ENCODE measurements around the gene HUS1.
"Not testable (repeated sequence)": the region's sequence is repeated elsewhere in the genome, so short reads cannot be mapped to it uniquely, and the experiment has no call there.

The HUS1 gene

DNA sequence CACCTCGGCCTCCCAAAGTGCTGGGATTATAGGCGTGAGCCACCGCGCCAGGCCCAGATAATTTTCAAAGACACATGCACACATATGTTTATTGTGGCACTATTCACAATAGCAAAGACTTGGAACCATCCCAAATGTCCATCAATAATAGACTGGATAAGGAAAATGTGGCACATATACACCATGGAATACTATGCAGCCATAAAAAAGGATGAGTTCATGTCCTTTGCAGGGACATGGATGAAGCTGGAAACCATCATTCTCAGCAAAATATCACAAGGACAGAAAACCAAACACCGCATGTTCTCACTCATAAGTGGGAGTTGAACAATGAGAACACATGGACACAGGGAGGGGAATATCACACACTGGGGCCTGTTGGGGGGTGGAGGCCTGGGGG is 1.2 kb upstream of the HUS1 start:
- DNase-seq; intact Hi-C loops (cut with DNase I): not testable (repeated sequence)

DNA sequence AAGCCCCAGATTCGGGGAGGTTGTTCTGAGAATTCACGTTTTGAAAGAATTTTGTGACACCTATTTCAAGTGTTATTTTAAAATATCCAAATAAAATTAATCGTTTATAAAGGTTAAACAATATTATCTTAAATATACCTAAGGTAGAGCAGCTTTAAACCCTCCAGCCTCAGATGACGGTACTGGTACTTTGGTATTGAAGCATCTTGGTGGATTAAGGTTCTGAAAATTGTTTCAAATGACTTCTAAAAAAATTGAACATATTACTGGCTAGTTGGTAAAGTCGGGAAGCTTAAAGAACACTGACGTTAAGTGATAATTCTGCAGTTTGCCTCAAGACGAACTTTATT is 392 bp upstream of the HUS1 start:
- intact Hi-C loops (cut with DNase I), result loop anchor here (5.0 to 10.0 kb wide), 2 partner anchors 65 to 107 kb away; partner anchors contain the start of gene UPP1
- DNase-seq, result no peak

DNA sequence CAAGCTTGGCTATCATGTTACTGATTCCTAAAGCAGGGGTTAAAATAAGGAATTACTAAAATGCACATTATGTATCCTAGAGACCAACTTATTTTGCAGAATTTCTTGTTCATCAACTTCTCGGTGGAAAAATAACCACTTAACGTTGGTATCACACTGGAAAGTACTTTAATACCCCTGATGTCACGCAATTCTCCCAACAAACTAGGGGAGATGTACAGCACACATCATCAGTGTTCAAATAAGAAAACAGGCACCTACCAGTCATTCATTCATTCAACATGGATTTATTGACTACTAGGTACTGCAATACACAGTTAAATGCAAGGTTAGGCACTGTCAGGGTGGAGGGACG is 648 bp downstream of the HUS1 start:
- intact Hi-C loops (cut with DNase I), result loop anchor here (5.0 to 10.0 kb wide), 2 partner anchors 64 to 109 kb away; partner anchors contain the start of gene UPP1
- no peak for DNase-seq

DNA sequence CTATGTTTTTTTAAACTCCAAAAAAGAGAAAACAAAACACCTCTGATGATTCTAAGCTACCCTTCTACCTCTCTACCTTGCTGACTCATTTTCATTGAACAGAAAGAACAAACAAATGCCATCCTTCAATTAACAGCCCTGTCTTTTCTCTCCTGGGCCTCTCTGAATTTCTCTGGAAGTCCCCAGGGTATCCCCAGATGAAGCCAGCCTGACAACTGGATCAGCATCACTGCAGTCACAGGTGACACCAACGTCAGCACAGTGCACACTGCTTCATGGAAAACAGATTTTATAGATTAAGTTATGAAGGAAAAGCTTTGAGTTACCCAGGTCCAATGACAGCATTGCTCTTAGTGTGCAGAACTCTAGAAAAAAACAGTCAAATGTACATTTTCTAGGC is 5.7 kb downstream of the HUS1 start:
- intact Hi-C loops (cut with DNase I), result loop anchor here (10.0 kb wide), 1 partner anchor 59 kb away; no protein-coding TSS in a partner anchor
- no peak for DNase-seq

DNA sequence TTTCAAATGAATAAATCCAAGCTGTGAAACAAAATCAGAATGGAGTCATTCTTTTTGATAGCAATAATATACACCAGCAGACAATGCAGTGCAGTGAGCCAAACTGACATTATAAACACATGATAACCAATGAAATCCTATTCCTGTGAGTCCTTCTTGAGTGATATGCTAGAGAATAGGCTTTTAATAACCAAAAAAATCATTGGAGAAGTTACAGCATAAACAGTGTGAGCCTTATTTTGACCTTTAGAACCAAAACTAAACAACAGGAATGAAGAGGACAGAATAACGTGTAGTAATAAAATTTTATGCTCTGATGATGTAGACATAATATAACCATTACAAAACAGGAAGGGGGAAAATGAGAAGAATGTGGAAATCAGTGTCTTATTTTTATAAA is 8.7 kb downstream of the HUS1 start:
- no peak for DNase-seq
- intact Hi-C loops (cut with DNase I), result loop anchor here (10.0 kb wide), 1 partner anchor 56 kb away; no protein-coding TSS in a partner anchor

DNA sequence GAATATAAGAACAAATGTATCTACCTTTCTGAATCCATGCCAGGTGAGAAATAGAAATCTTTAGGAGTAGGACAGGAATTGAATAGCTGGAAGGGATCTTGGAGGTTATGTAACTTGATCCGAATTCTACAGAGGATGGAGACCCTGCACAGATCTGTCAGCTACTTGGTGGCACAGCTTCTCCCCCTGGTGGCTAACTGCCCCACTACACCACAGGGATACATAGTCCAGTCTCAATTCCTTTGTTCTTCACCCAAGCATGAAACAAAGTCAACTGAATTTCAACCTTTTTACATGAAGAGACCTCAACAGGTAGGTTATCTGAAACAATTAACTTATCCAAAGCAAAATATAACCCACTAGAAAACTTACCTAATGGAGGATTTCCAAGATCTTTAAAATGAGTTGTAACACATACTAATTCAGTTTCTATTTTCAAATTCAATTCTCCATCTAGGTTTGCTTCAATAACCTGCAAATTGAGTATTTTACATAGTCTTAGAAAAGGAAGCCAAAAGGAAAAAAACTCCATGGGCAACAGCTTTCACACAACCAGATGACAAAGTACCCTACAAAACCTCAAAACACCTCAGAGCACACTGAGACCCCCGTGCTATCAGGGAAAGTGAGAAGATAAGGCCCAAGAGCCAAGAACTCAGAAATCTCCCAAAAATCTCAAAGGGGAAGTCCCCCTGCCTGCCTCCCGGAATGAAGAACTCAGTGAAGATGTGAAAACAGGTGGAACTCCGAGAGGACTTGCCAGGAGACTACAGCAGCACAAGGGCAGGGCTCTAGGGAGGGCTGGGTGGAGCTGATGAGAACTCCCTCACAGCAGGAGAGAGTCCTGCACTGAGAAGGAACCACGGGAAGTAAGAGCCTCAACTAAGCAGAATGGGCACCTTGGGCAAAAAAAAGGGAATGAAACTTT is 10.3 kb downstream of the HUS1 start:
- intact Hi-C loops (cut with DNase I), result no loop called here
- peak; percentile 35 to 94 (median 72) for DNase-seq

DNA sequence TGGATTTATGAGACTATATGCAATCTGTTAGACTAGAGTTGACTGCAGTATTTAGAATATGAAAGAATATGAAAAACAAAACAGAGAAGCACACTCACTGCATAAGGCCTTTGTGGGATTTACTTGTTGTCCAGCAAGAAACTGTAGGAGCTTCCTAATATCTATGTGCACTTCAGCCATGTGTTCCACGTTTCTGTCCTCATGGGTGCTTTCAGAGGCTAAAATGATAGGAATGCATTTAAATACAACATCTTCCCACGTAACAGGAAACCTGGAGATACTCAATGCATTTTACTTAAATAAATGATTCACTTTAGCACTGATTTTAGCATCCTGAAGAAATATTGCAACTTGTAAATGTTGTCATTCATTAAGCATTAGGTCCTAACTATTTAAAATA is 11.7 kb downstream of the HUS1 start:
- no peak for DNase-seq
- intact Hi-C loops (cut with DNase I), result no loop called here

DNA sequence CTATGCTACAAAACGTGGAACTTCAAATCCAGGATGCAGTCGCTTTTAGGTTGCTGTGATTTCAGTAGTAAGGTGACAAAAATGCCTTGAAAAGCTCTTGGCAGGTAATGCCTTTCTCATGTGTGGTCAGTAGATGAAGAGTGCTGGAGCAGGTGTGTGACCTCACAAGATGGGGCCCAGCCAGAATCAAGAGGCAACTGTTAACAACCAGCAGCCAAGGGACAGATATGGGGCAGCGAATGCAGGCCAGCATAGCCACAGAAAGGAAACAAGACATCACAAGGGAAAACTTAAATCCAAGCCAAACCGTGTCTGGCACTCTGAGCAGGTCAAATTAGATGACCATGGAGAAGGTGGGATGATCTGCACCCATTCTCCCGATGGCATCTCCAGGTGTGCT is 12.3 kb downstream of the HUS1 start:
- DNase-seq, result no peak
- intact Hi-C loops (cut with DNase I), result no loop called here

DNA sequence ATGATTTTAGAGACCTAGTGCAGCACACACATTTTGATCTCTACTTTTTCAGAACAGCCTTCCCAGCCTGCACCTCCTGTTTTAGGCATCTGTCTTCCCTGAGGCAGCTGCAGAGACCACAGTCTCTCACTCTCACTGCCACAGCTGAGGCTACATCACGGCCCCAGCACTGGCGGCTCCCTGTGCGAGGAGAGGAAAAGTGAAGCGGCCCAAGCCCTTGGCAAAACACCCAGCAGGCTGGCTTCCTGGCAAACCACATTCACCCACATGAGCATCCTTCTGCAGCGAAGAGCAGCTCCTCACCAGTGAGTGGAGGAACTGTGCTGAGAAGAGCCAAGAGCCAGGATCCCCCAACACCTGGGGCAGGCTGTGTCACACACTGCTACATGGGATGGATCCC is 14.0 kb downstream of the HUS1 start:
- DNase-seq, result peak in 6 of 10 donors; percentile 16 to 90 (median 60)
- intact Hi-C loops (cut with DNase I), result no loop called here

DNA sequence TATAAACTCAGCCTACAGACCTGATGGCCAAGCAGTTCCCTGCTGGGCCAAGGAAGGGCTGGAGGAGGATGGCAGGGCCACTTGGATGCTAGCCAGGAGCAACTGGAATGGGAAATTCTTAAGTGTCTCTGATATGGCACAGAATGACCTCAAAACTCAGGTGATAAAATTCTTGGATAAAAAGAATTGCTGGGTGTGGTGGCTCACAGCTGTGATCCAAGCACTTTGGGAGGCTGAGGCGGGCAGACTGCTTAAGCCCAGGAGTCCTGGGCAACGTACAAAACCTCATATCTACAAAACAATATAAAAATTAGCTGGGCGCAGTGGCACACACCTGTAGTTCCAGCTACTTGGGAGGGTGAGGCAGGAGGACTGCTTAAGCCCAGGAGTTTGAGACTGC is 17.2 kb downstream of the HUS1 start:
- DNase-seq, result no peak
- intact Hi-C loops (cut with DNase I), result no loop called here

DNA sequence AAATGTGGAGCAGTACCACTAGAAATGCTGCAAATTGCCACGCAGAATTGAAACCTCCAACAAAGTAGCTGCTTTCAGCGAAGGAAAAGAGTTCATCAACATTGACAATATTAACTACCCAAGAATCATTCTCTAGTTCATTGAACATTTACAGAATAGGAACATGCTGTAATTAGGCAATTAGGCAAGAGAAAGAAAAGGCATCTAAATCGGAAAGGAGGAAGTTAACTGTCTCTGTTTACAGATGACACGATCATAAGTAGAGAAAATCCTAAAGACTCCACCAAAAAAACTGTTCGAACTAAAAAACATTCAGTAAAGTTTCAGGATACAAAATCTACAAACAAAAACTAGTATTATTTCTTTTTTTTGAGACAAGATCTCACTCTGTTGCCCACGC is 22.3 kb downstream of the HUS1 start:
- no peak for DNase-seq
- intact Hi-C loops (cut with DNase I), result no loop called here

DNA sequence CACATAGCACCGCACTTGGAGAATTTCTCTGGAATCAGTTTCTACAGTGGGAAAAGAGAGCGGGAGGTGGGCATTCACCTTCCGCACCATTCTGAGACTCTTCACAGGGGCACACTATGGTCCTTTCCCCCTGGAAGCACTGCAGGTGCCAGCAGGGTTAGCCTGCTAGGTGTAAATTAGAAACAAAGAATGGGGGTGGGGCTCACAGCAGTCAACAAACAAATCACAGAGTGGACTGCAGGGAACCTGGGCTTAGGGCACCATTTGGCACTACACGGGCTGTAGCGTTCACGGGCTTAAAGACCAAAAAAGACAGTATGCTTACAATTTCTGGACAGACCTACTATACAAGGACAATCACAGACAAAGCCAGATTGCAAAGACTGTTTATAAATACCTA is 23.2 kb downstream of the HUS1 start:
- intact Hi-C loops (cut with DNase I), result no loop called here
- no peak for DNase-seq

DNA sequence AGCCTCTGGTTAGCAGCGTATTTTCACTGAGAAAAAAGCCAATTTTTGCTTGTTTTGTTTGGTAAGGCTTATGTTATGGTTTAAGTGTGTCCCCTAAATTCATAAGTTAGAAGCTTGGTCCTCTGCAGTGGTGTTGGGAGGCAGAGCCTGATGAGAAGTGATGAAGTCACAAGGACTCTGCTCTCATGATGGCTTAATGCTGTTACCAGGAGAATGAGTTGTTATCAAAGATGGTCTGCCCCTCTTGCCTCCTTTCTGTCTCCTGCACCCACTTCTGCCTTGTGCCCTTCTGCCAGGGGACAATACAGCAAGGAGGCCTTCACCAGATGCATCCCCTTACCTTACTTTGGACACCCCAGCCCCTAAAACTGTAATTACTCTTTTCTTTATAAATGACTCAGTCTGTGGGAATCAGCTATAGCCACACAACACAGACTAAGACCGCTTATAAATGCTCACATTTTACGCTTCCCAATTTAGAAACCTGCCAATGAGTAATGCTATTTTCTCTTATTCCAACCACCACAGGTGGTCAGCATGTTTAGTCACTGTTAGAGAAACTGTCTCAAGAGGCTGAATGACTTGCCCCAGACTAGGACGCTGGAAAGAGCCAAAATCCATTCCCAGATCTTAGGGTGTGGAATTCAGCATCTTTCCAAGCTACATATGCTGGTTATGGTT is 25.0 kb downstream of the HUS1 start:
- no peak for DNase-seq
- intact Hi-C loops (cut with DNase I), result no loop called here

DNA sequence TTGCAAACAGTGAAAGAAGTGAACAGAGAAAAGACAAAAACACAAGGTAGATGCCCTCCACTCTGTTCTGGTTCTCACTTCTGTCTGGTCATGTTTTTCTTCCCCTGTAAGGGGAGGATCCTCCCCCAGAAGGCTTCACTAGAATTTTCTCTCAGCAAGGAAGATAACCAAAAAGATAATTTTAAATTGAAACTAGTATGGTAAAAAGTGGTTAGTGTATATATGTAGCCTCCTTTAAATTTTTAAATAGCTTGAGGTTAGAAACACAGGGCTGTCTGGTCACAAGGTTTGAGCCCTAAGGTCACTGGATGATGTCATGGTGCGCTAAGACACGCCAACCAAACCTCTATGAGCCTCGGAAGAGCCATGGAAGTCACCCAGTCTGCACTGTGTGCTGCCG is 25.6 kb downstream of the HUS1 start:
- DNase-seq, result no peak
- intact Hi-C loops (cut with DNase I), result no loop called here

DNA sequence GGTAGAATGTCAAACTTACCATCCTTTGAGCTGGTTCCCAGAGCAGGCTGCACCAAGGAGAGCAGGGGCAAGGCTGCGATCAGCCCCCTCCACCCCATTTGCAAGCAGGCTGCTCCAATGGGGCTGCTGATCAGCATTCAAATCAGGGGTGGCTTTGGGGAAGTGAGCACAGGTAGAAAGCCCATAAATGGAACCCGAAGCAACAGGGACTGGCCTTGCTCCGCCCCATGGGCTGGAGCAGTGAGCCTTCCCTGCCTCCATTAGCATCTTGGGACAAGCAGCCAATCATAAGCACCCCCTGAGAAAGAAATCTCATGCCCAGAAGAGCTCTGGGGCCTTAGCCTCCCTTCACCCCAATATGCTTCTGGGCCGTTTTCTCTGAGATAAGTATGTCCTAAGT is 27.2 kb downstream of the HUS1 start:
- no peak for DNase-seq
- intact Hi-C loops (cut with DNase I), result no loop called here

DNA sequence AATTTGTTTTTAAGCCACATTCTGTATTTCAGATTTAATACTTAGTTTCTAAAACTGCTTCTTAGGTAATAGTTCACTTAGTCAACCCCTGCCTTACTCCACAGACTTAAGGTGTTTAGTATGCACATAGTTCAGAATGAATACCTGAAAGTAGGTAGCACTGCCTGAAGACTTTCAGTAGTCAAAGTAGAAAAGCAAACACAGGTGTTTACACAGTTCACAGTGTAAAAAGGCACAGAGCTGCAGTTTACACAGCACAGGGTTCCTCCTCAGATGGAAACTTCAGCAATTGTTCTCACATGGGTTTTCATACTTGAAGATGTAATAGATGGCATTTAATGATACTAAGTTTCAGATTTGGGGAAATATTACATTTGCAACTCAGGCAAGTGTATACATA is 28.0 kb downstream of the HUS1 start:
- no peak for DNase-seq
- intact Hi-C loops (cut with DNase I), result no loop called here

DNA sequence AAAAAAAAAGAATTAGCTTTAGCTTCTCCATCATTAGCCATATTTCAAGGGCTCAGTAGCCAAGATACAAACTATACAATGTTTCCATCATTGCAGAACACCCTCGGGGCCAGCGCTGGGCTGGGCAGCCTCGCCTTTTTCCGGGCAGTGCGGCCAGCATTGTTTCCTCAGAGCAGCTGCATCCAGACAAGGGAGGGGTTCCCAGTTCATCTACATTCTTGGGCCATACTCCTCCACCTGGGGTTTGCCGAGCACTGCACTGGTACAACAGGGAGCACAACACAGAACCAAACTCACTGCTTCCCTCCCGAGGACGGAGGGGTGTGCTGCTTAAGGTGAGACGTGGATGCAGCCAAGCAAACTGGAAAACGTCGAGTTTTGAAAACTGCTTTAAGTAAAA is 28.7 kb downstream of the HUS1 start:
- intact Hi-C loops (cut with DNase I), result no loop called here
- peak in 2 of 10 donors; percentile 28 to 84 for DNase-seq

DNA sequence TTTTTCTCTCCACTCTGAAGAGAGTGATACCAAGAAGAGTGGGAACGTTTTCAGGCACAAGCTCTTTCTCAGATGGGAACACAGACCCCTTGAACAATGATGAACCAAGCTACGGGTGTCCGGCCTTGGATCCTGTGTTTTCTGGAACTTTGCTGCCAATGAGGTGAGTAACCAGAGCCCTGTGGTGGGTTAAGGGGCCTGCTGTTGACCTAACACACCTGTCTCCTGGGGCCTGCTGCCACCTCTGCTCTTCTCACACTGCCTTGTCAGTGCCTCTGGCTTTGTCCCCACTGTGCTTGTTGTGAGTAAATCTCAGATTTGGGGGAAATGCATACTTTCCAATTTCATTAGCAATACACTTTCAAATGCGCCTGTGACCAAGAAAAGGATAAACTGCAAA is 29.7 kb downstream of the HUS1 start:
- DNase-seq, result no peak
- intact Hi-C loops (cut with DNase I), result no loop called here

DNA sequence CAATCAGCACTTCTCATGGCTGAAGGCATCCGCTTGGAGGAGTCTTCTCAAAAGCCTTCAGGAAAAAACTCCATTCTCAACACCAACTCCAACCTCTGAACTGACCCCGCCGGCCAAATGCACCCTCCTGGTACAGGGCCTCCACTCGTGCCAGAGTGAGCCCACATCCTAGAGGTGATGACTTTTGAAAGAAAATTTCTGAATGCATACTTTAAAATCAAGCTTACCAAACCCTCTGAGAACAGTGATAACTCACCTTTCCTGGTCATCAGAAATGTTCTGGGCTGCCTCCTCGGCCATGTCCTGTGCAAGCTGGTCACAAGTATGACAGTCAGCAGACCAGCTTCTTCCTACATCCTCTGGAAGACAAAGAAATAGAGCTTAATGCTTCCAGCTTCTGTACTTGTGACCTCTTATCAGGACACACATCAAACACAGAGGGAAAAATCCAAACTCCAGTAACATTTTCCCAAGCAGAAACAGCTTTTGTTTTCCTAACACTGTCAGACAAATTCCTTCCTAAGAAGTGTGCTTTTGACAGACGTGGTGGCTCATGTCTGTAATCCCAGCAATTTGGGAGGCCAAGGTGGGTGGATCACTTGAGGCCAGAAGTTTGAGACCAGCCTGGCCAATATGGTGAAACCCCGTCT is 31.1 kb downstream of the HUS1 start, which contains the start of gene PKD1L1:
Gene PKD1L1, minus strand, starts transcription at position 326 of the 650 bp plus-strand sequence. Its CDS starts 26 bp downstream, at position 300.
- no peak for DNase-seq
- intact Hi-C loops (cut with DNase I), result no loop called here

DNA sequence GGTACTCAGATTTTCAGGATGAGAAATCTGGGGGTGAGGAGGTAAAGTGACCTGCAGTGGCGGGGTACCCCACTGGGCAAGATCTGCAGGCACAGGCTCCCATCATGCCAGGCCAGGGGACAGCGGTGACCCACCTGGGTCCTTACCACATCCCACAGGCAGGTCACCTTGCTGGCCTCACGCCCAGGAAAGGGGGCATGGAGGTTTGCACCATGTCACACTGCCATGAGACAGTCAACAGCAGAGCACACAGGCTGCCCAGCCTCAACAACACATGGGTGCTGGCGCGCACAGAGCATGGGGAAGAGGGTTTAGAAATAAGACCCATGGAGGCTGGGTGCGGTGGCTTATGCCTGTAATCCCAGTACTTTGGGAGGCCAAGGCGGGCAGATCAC is 32.1 kb downstream of the HUS1 start:
- peak in 1 of 10 donors; percentile 72 for DNase-seq
- intact Hi-C loops (cut with DNase I), result no loop called here

Measured in posterior cingulate gyrus (tissue), 11 donors.